Measurements from ENCODE around the gene DGKI. TPM values are rescaled to one million over a fixed set of nuclear protein-coding genes. Genes with fewer than 3 reads are reported as not detected.

The DGKI gene
- total RNA-seq, 3 donors from 2014 or later: 0.36 to 1.4 (median 0.46) TPM

- intact Hi-C loops (cut with DNase I, micrococcal nuclease): loop anchor here (5.0 to 10.0 kb wide), 2 partner anchors 241 to 359 kb away; no protein-coding TSS in a partner anchor
- DNase-seq (no peak), ATAC-seq (no peak)
- Histone ChIP-seq H3K36me3 (ENCODE audit: low read depth) (no peaks in the 10 kb centered on the region), H3K4me1 (ENCODE audit: low read depth) (no peaks in the 10 kb centered on the region), H3K9me3 (no peaks in the 10 kb centered on the region), H3K4me3 (no peak overlapping the region)
- TF ChIP-seq CTCF (IDR thresholded peaks at IDR 0.05): no peak
Observed at GRCh38 chr7:137655804-137656203, 191.0 kb downstream of the DGKI start.

- no peak for ATAC-seq
- TF ChIP-seq CTCF (IDR thresholded peaks at IDR 0.05): no peak
- no peaks in the 10 kb centered on the region for H3K4me1 ChIP-seq (ENCODE audit: low read depth)
- no peak for DNase-seq
- no peaks in the 10 kb centered on the region for H3K9me3 ChIP-seq
- H3K4me3 ChIP-seq: no peak overlapping the region
- H3K36me3 ChIP-seq (ENCODE audit: low read depth): no peaks in the 10 kb centered on the region
- intact Hi-C loops (cut with DNase I, micrococcal nuclease): loop anchor here in 1 of 2 donors (10.0 kb wide), 1 partner anchor 362 kb away; no protein-coding TSS in a partner anchor
Observed at GRCh38 chr7:137652721-137653120, 194.1 kb downstream of the DGKI start.

- intact Hi-C loops (cut with DNase I, micrococcal nuclease): no loop called here
- Histone ChIP-seq H3K4me3 (no peak overlapping the region), H3K36me3 (ENCODE audit: low read depth) (no peaks in the 10 kb centered on the region), H3K4me1 (ENCODE audit: low read depth) (no peaks in the 10 kb centered on the region), H3K9me3 (no peaks in the 10 kb centered on the region)
- TF ChIP-seq CTCF (IDR thresholded peaks at IDR 0.05): no peak
- no peak for DNase-seq
- ATAC-seq: no peak
Observed at GRCh38 chr7:137647905-137648565, 198.7 kb downstream of the DGKI start.

- intact Hi-C loops (cut with DNase I, micrococcal nuclease): no loop called here
- DNase-seq: no peak
- Histone ChIP-seq H3K4me1 (ENCODE audit: low read depth) (no peaks in the 10 kb centered on the region), H3K4me3 (no peak overlapping the region), H3K36me3 (ENCODE audit: low read depth) (no peaks in the 10 kb centered on the region), H3K9me3 (no peaks in the 10 kb centered on the region)
- no peak for ATAC-seq
- TF ChIP-seq CTCF (IDR thresholded peaks at IDR 0.05): no peak
Observed at GRCh38 chr7:137642472-137642871, 204.3 kb downstream of the DGKI start.

GRCh38 chr7:137642031-137642430 lies 204.7 kb downstream of the DGKI start:
- no peak for TF ChIP-seq CTCF (IDR thresholded peaks at IDR 0.05)
- H3K4me3 ChIP-seq: no peak overlapping the region
- no peaks in the 10 kb centered on the region for H3K36me3 ChIP-seq (ENCODE audit: low read depth)
- H3K9me3 ChIP-seq: no peaks in the 10 kb centered on the region
- no peak for DNase-seq
- H3K4me1 ChIP-seq (ENCODE audit: low read depth): no peaks in the 10 kb centered on the region
- ATAC-seq: no peak
- intact Hi-C loops (cut with DNase I, micrococcal nuclease): no loop called here
